Tibial artery (tissue), 4 donors: ENCODE results near the gene ATP8B4.

Source experiments
- DNase-seq, 2 donors: peaks; one replicate each; pipeline ENCODE4 v3.0.0-alpha.2; 2019
- H3K27ac ChIP-seq, 2 donors: fragments of 200-600 bp; sonication (generic) in 1 of 2; 1 replicate in 1 of 2; 2 replicates in 1 of 2; pipeline ENCODE4 v1.5.1; 2018 to 2019; ENCODE audit warnings: mild to moderate bottlenecking in 1 of 2
- H3K27me3 ChIP-seq, 2 donors: fragments of 200-600 bp; sonication (generic) in 1 of 2; one replicate each; pipeline versions ENCODE4 v1.5.1 to v1.6.0; 2016 to 2019
- H3K36me3 ChIP-seq, 3 donors: fragments of 200-600 bp; sonication (generic) in 2 of 3; one replicate each; pipeline ENCODE4 v1.5.1; 2016 to 2019; ENCODE audit warnings: mild to moderate bottlenecking in 2 of 3
- H3K4me1 ChIP-seq, 4 donors: fragments of 200-600 bp; sonication (generic) in 2 of 4; 1 replicate in 3 of 4; 2 replicates in 1 of 4; pipeline ENCODE4 v1.5.1; 2016 to 2019
- H3K4me3 ChIP-seq, 2 donors: fragments of 200-600 bp; sonication (generic) in 1 of 2; 1 replicate in 1 of 2; 2 replicates in 1 of 2; pipeline ENCODE4 v1.5.1; 2018 to 2019; ENCODE audit warnings: mild to moderate bottlenecking in 2 of 2
- H3K9me3 ChIP-seq, 3 donors: fragments of 200-600 bp; sonication (generic) in 1 of 3; one replicate each; pipeline ENCODE4 v1.5.1; 2016 to 2019
- CTCF ChIP-seq, 2 experiments: fragments of 200-600 bp in 1 of 2; fragments of 450-650 bp in 1 of 2; IDR thresholded peaks; one replicate each; pipeline ENCODE4 v1.5.1; 2017 to 2019; ENCODE audit warnings: antibody characterized with exemption in 2 of 2, mild to moderate bottlenecking in 1 of 2, moderate library complexity in 1 of 2
- intact Hi-C: fragments of 100-400 bp; cut with DNase I; formaldehyde crosslinking; loops from one replicate; pipeline ENCODE4 v1.15.0; 2023; ENCODE audit warnings: low total_unique reads

Gene ATP8B4

GRCh38 chr15:50046159-50046558, 72.9 kb downstream of the ATP8B4 start:
- Histone ChIP-seq H3K4me3 (no peak overlapping the region), H3K36me3 (peaks cover 0 to 7% (median 0%) of the 10 kb centered on the region in 3 donors), H3K4me1 (no peaks in the 10 kb centered on the region), H3K27me3 (no peaks in the 10 kb centered on the region), H3K9me3 (peaks cover 0 to 14% (median 7%) of the 10 kb centered on the region in 3 donors), H3K27ac (no peak overlapping the region)
- no peak for DNase-seq
- TF ChIP-seq CTCF (IDR thresholded peaks at IDR 0.05): no peak
- intact Hi-C loops: no loop called here

- no peaks in the 10 kb centered on the region for H3K4me1 ChIP-seq
- H3K36me3 ChIP-seq: peaks cover 0 to 7% (median 0%) of the 10 kb centered on the region in 3 donors
- no peaks in the 10 kb centered on the region for H3K27me3 ChIP-seq
- DNase-seq: no peak
- no peak overlapping the region for H3K27ac ChIP-seq
- intact Hi-C loops: no loop called here
- no peak overlapping the region for H3K4me3 ChIP-seq
- peaks cover 0 to 14% (median 7%) of the 10 kb centered on the region in 3 donors for H3K9me3 ChIP-seq
- TF ChIP-seq CTCF (IDR thresholded peaks at IDR 0.05): no peak
Measured at GRCh38 chr15:50044904-50045303, 74.1 kb downstream of the ATP8B4 start.

GRCh38 chr15:50044406-50044805, 74.6 kb downstream of the ATP8B4 start:
- no peak overlapping the region for H3K4me3 ChIP-seq
- no peak overlapping the region for H3K27ac ChIP-seq
- H3K36me3 ChIP-seq: peaks cover 0 to 7% (median 0%) of the 10 kb centered on the region in 3 donors
- DNase-seq: no peak
- intact Hi-C loops: no loop called here
- peaks cover 0 to 14% (median 7%) of the 10 kb centered on the region in 3 donors for H3K9me3 ChIP-seq
- no peak for TF ChIP-seq CTCF (IDR thresholded peaks at IDR 0.05)
- H3K4me1 ChIP-seq: no peaks in the 10 kb centered on the region
- H3K27me3 ChIP-seq: no peaks in the 10 kb centered on the region

- Histone ChIP-seq H3K9me3 (peaks cover 0 to 14% (median 7%) of the 10 kb centered on the region in 3 donors), H3K27ac (no peak overlapping the region), H3K36me3 (peaks cover 0 to 7% (median 0%) of the 10 kb centered on the region in 3 donors), H3K4me3 (no peak overlapping the region), H3K27me3 (no peaks in the 10 kb centered on the region), H3K4me1 (no peaks in the 10 kb centered on the region)
- no peak for TF ChIP-seq CTCF (IDR thresholded peaks at IDR 0.05)
- intact Hi-C loops: no loop called here
- no peak for DNase-seq
Measured at GRCh38 chr15:50042775-50043174, 76.3 kb downstream of the ATP8B4 start.

- TF ChIP-seq CTCF (IDR thresholded peaks at IDR 0.05): no peak
- intact Hi-C loops: no loop called here
- H3K4me1 ChIP-seq: no peaks in the 10 kb centered on the region
- no peaks in the 10 kb centered on the region for H3K36me3 ChIP-seq
- H3K4me3 ChIP-seq: no peak overlapping the region
- no peak for DNase-seq
- no peaks in the 10 kb centered on the region for H3K9me3 ChIP-seq
- H3K27ac ChIP-seq: no peak overlapping the region
- no peaks in the 10 kb centered on the region for H3K27me3 ChIP-seq
Measured at GRCh38 chr15:50030456-50030855, 88.6 kb downstream of the ATP8B4 start.

GRCh38 chr15:50028326-50028725, 90.7 kb downstream of the ATP8B4 start:
- Histone ChIP-seq H3K4me3 (no peak overlapping the region), H3K36me3 (no peaks in the 10 kb centered on the region), H3K9me3 (no peaks in the 10 kb centered on the region), H3K4me1 (peaks cover 0 to 6% (median 0%) of the 10 kb centered on the region in 4 donors), H3K27ac (no peak overlapping the region), H3K27me3 (no peaks in the 10 kb centered on the region)
- DNase-seq: no peak
- intact Hi-C loops: no loop called here
- no peak for TF ChIP-seq CTCF (IDR thresholded peaks at IDR 0.05)
